ENCODE data around the gene COQ3. TPM values are rescaled to one million over a fixed set of nuclear protein-coding genes. Genes with fewer than 3 reads are reported as not detected.

The COQ3 gene
- total and polyA plus RNA-seq, 2 of the 8 experiments (the other 6 are each of a cell fraction or from before 2014, with no cell fraction given), result 8.4 to 16.2 TPM

DNA sequence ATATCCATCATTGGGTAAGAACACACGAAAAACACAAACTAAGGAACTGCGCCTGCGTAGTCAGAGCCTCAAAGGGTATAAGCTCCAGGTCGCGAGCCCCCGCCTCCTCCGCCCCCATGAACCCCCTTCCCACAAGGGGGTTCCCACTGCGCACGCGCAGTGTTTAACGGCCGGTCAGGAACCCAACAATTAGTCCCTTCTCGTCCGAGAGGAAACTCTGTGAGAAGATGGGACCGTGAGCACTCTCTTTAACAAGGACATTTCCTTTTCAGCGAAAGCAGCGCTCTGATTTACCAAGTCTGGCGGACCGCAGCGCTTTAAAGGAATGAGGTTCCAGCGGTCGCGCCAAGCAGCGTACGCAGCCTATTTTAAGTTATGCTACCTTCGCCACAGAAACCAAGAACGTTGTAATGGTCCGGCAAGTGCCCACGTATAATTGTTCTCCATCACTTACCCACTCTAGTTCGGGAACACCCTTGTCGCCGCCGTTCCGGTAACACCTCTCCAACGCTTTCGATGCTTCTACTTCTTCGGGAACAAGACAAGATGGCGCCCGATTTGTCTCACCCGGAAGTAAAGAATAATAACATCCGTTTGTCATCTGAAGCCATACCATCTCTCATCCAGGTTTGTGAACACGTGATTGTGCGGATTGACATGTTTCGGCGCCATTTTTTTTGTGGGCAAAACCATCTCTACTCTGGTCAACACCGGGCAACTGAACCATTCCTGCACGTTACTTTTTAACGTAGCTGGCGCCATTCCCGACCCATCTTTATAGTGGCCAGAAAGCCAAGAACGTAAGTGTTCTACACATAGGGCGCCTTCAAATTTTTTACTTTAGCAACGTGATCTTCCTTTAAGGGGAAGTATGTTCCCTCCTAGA lies 31.0 kb upstream of the COQ3 start, which contains the start of gene PNISR (continued):
- TF ChIP-seq, protein P1, sequence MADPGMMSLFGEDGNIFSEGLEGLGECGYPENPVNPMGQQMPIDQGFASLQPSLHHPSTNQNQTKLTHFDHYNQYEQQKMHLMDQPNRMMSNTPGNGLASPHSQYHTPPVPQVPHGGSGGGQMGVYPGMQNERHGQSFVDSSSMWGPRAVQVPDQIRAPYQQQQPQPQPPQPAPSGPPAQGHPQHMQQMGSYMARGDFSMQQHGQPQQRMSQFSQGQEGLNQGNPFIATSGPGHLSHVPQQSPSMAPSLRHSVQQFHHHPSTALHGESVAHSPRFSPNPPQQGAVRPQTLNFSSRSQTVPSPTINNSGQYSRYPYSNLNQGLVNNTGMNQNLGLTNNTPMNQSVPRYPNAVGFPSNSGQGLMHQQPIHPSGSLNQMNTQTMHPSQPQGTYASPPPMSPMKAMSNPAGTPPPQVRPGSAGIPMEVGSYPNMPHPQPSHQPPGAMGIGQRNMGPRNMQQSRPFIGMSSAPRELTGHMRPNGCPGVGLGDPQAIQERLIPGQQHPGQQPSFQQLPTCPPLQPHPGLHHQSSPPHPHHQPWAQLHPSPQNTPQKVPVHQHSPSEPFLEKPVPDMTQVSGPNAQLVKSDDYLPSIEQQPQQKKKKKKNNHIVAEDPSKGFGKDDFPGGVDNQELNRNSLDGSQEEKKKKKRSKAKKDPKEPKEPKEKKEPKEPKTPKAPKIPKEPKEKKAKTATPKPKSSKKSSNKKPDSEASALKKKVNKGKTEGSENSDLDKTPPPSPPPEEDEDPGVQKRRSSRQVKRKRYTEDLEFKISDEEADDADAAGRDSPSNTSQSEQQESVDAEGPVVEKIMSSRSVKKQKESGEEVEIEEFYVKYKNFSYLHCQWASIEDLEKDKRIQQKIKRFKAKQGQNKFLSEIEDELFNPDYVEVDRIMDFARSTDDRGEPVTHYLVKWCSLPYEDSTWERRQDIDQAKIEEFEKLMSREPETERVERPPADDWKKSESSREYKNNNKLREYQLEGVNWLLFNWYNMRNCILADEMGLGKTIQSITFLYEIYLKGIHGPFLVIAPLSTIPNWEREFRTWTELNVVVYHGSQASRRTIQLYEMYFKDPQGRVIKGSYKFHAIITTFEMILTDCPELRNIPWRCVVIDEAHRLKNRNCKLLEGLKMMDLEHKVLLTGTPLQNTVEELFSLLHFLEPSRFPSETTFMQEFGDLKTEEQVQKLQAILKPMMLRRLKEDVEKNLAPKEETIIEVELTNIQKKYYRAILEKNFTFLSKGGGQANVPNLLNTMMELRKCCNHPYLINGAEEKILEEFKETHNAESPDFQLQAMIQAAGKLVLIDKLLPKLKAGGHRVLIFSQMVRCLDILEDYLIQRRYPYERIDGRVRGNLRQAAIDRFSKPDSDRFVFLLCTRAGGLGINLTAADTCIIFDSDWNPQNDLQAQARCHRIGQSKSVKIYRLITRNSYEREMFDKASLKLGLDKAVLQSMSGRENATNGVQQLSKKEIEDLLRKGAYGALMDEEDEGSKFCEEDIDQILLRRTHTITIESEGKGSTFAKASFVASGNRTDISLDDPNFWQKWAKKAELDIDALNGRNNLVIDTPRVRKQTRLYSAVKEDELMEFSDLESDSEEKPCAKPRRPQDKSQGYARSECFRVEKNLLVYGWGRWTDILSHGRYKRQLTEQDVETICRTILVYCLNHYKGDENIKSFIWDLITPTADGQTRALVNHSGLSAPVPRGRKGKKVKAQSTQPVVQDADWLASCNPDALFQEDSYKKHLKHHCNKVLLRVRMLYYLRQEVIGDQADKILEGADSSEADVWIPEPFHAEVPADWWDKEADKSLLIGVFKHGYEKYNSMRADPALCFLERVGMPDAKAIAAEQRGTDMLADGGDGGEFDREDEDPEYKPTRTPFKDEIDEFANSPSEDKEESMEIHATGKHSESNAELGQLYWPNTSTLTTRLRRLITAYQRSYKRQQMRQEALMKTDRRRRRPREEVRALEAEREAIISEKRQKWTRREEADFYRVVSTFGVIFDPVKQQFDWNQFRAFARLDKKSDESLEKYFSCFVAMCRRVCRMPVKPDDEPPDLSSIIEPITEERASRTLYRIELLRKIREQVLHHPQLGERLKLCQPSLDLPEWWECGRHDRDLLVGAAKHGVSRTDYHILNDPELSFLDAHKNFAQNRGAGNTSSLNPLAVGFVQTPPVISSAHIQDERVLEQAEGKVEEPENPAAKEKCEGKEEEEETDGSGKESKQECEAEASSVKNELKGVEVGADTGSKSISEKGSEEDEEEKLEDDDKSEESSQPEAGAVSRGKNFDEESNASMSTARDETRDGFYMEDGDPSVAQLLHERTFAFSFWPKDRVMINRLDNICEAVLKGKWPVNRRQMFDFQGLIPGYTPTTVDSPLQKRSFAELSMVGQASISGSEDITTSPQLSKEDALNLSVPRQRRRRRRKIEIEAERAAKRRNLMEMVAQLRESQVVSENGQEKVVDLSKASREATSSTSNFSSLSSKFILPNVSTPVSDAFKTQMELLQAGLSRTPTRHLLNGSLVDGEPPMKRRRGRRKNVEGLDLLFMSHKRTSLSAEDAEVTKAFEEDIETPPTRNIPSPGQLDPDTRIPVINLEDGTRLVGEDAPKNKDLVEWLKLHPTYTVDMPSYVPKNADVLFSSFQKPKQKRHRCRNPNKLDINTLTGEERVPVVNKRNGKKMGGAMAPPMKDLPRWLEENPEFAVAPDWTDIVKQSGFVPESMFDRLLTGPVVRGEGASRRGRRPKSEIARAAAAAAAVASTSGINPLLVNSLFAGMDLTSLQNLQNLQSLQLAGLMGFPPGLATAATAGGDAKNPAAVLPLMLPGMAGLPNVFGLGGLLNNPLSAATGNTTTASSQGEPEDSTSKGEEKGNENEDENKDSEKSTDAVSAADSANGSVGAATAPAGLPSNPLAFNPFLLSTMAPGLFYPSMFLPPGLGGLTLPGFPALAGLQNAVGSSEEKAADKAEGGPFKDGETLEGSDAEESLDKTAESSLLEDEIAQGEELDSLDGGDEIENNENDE (IDR thresholded peaks at IDR 0.05; ENCODE audit: insufficient replicate concordance, low read length), result no peak
- no peak for TF ChIP-seq CEBPB (IDR thresholded peaks at IDR 0.05; ENCODE audit: low read depth, low read length)
- TF ChIP-seq PHF8 (conservative IDR thresholded peaks at IDR 0.05; ENCODE audit: low read depth, low read length), result peak; percentile 91
- TF ChIP-seq POLR2A (IDR thresholded peaks at IDR 0.05; ENCODE audit: control extremely low read depth in 1 of 2, low read depth in 2 of 2, low read length in 2 of 2), result peak; percentile 85 to 90
- TF ChIP-seq, protein P2, sequence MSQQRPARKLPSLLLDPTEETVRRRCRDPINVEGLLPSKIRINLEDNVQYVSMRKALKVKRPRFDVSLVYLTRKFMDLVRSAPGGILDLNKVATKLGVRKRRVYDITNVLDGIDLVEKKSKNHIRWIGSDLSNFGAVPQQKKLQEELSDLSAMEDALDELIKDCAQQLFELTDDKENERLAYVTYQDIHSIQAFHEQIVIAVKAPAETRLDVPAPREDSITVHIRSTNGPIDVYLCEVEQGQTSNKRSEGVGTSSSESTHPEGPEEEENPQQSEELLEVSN (IDR thresholded peaks at IDR 0.05), result peak; percentile 41; the same call in 1 of the 2 replicates
- TF ChIP-seq SP2 (IDR thresholded peaks at IDR 0.05; ENCODE audit: low read length), result no peak

Measured in H1 (cell line).